HG03039 (cell line): ENCODE results near the gene ANKRD33B.
A peak's percentile ranks its signal among the peaks of the same experiment; 100 is the strongest.
"Not testable (repeated sequence)": the region's sequence is repeated elsewhere in the genome, so short reads cannot be mapped to it uniquely, and the experiment has no call there.

ENCODE experiments used
- ATAC-seq: cut with Tn5 transposase; IDR thresholded peaks from one replicate; pipeline ENCODE4 v1.9.1; 2021; ENCODE audit warnings: mild to moderate bottlenecking, moderate library complexity; ENCODE audit not compliant: unreplicated experiment

The ANKRD33B gene

GRCh38 chr5:10563945-10564837 lies at the start of gene ANKRD33B:
Gene ANKRD33B (plus strand): TSS chr5:10564070. CDS start chr5:10564468, 398 bp downstream.
- ATAC-seq = peak; percentile 45

GRCh38 chr5:10514572-10514971 lies 49.3 kb upstream of the ANKRD33B start:
- ATAC-seq = not testable (repeated sequence)

- no peak for ATAC-seq
Observed at GRCh38 chr5:10515492-10515891, 48.4 kb upstream of the ANKRD33B start.

GRCh38 chr5:10518347-10518746 lies 45.5 kb upstream of the ANKRD33B start:
- no peak for ATAC-seq

GRCh38 chr5:10519729-10520128 lies 44.1 kb upstream of the ANKRD33B start:
- no peak for ATAC-seq

GRCh38 chr5:10520706-10521105 lies 43.2 kb upstream of the ANKRD33B start:
- no peak for ATAC-seq

GRCh38 chr5:10521466-10522223 lies 42.2 kb upstream of the ANKRD33B start:
- no peak for ATAC-seq

- ATAC-seq = no peak
Observed at GRCh38 chr5:10522224-10522611, 41.7 kb upstream of the ANKRD33B start.

- no peak for ATAC-seq
Observed at GRCh38 chr5:10524376-10525123, 39.3 kb upstream of the ANKRD33B start.

GRCh38 chr5:10525124-10525495 lies 38.8 kb upstream of the ANKRD33B start:
- no peak for ATAC-seq

- ATAC-seq = no peak
Observed at GRCh38 chr5:10527281-10527950, 36.5 kb upstream of the ANKRD33B start.

- no peak for ATAC-seq
Observed at GRCh38 chr5:10528056-10528816, 35.6 kb upstream of the ANKRD33B start.

GRCh38 chr5:10528827-10529226 lies 35.0 kb upstream of the ANKRD33B start:
- ATAC-seq = no peak

- no peak for ATAC-seq
Observed at GRCh38 chr5:10530601-10531320, 33.1 kb upstream of the ANKRD33B start.

GRCh38 chr5:10532421-10532820 lies 31.4 kb upstream of the ANKRD33B start:
- ATAC-seq = no peak

- ATAC-seq = no peak
Observed at GRCh38 chr5:10533226-10533625, 30.6 kb upstream of the ANKRD33B start.

- ATAC-seq = no peak
Observed at GRCh38 chr5:10534561-10535530, 29.0 kb upstream of the ANKRD33B start.

- no peak for ATAC-seq
Observed at GRCh38 chr5:10536511-10536910, 27.4 kb upstream of the ANKRD33B start.
